Smooth muscle cell (in vitro differentiated cells): ENCODE measurements around the gene LGALS9. TPM values are rescaled to one million over a fixed set of nuclear protein-coding genes. Genes with fewer than 3 reads are reported as not detected.
A peak's percentile ranks its signal among the peaks of the same experiment; 100 is the strongest.
"Not testable (repeated sequence)": the region's sequence is repeated elsewhere in the genome, so short reads cannot be mapped to it uniquely, and the experiment has no call there.

Experiments
- DNase-seq: peaks from one replicate; lab custom pipeline; 2025; ENCODE audit not compliant: unreplicated experiment; lab: John Stamatoyannopoulos, UW
- H2AFZ ChIP-seq: fragments of 200-600 bp; sonication (generic); 2 replicates; pipeline ENCODE4 v1.6.0; 2016; ENCODE audit warnings: antibody characterized with exemption, low read depth, mild to moderate bottlenecking
- H3F3A ChIP-seq: fragments of 200-600 bp; sonication (generic); 2 replicates; pipeline ENCODE4 v1.6.0; 2017; ENCODE audit warnings: antibody characterized with exemption, low read depth
- H3K27ac ChIP-seq: fragments of 200-600 bp; sonication (generic); 2 replicates; pipeline ENCODE4 v1.5.1; 2016; ENCODE audit warnings: low read depth, mild to moderate bottlenecking
- H3K27me3 ChIP-seq: fragments of 200-600 bp; sonication (generic); 2 replicates; pipeline ENCODE4 v1.6.1; 2016; ENCODE audit warnings: low read depth, mild to moderate bottlenecking
- H3K36me3 ChIP-seq: fragments of 200-600 bp; sonication (generic); 2 replicates; pipeline ENCODE4 v1.5.1; 2016; ENCODE audit warnings: low read depth
- H3K4me1 ChIP-seq: fragments of 200-600 bp; sonication (generic); 2 replicates; pipeline ENCODE4 v1.5.1; 2016; ENCODE audit warnings: low read depth
- H3K4me2 ChIP-seq: fragments of 200-600 bp; sonication (generic); 2 replicates; pipeline ENCODE4 v1.6.0; 2016; ENCODE audit warnings: mild to moderate bottlenecking
- H3K4me3 ChIP-seq: fragments of 200-600 bp; sonication (generic); 2 replicates; pipeline ENCODE4 v1.5.1; 2016; ENCODE audit warnings: mild to moderate bottlenecking
- H3K79me2 ChIP-seq: fragments of 200-600 bp; sonication (generic); 2 replicates; pipeline ENCODE4 v1.6.0; 2016; ENCODE audit warnings: low read depth, mild to moderate bottlenecking
- H3K9ac ChIP-seq: fragments of 200-600 bp; sonication (generic); 2 replicates; pipeline ENCODE4 v1.6.0; 2016; ENCODE audit warnings: low read depth
- H3K9me3 ChIP-seq: fragments of 200-600 bp; sonication (generic); replicated peaks from 2 replicates; pipeline ENCODE4 v1.5.1; 2016; ENCODE audit warnings: low read depth
- H4K20me1 ChIP-seq: fragments of 200-600 bp; sonication (generic); 2 replicates; pipeline ENCODE4 v1.6.0; 2016; ENCODE audit warnings: low read depth
- CTCF ChIP-seq: fragments of 200-600 bp; sonication (generic); IDR thresholded peaks from 2 replicates; pipeline ENCODE4 v1.5.1; 2017; ENCODE audit warnings: borderline replicate concordance, mild to moderate bottlenecking, antibody characterized with exemption; ENCODE audit not compliant: insufficient read depth, poor library complexity, severe bottlenecking
- WGBS: methylation state at CpG from one replicate; pipeline ENCODE4 v1.1.7; 2016; ENCODE audit warnings: low lambda C conversion rate; 5-methylcytosine and 5-hydroxymethylcytosine counted together
- polyA plus RNA-seq: library from polyadenylated mRNA; unstranded; fragments of >200 nt; fragmentation: Nextera tagmentation; extraction: Ambion mirVana; gene quantifications from 2 replicates; pipeline ENCODE4 v1.2.1, GENCODE V29; 2016
- total RNA-seq: library from RNA; depleted of rRNA; stranded (reverse); fragments of >200 nt; gene quantifications from 2 replicates; pipeline ENCODE4 v1.2.3, GENCODE V29; 2014

The LGALS9 gene
- total and polyA plus RNA-seq, 2 experiments from 2014 or later = 5.8 to 9.7 TPM

- Histone ChIP-seq H3K27ac (no peak overlapping the region), H3K9me3 (no peaks in the 10 kb centered on the region), H3K36me3 (no peaks in the 10 kb centered on the region), H3K4me1 (no peaks in the 10 kb centered on the region), H3K4me3 (no peak overlapping the region), H3F3A (no peaks in the 10 kb centered on the region), H3K4me2 (no peak overlapping the region), H3K79me2 (no peaks in the 10 kb centered on the region), H2AFZ (no peak overlapping the region), H4K20me1 (no peaks in the 10 kb centered on the region), H3K27me3 (no peaks in the 10 kb centered on the region), H3K9ac (no peak overlapping the region)
- peak; percentile 82 for TF ChIP-seq CTCF
- WGBS = 60% methylated on average over 16 of the region's 16 CpGs
- peak; percentile 3 for DNase-seq
These were observed 20.7 kb downstream of the LGALS9 start for GRCh38 chr17:27651411-27652345.

- not testable (repeated sequence) for H3K27me3 ChIP-seq, H3F3A ChIP-seq, H3K4me1 ChIP-seq, H4K20me1 ChIP-seq, H3K79me2 ChIP-seq, H3K36me3 ChIP-seq, H3K4me3 ChIP-seq, H3K27ac ChIP-seq, DNase-seq, H3K9me3 ChIP-seq, H3K4me2 ChIP-seq, H3K9ac ChIP-seq, H2AFZ ChIP-seq
- 89% methylated on average over 9 of the region's 9 CpGs for WGBS
These were observed 22.5 kb downstream of the LGALS9 start for GRCh38 chr17:27653449-27653971.

- TF ChIP-seq CTCF = no peak
- Histone ChIP-seq H3K4me3 (no peak overlapping the region), H3K36me3 (no peaks in the 10 kb centered on the region), H3K79me2 (no peaks in the 10 kb centered on the region), H3K27me3 (no peaks in the 10 kb centered on the region), H3K9me3 (no peaks in the 10 kb centered on the region), H3K27ac (no peak overlapping the region), H3K4me1 (no peaks in the 10 kb centered on the region), H4K20me1 (no peaks in the 10 kb centered on the region), H3K9ac (no peak overlapping the region), H3F3A (no peaks in the 10 kb centered on the region), H2AFZ (no peak overlapping the region), H3K4me2 (no peak overlapping the region)
- no peak for DNase-seq
- 96% methylated on average over 15 of the region's 15 CpGs for WGBS
These were observed 23.1 kb downstream of the LGALS9 start for GRCh38 chr17:27654136-27654535.

GRCh38 chr17:27654654-27655524 is 23.9 kb downstream of the LGALS9 start:
- peak; percentile 35 for DNase-seq
- Histone ChIP-seq H3K79me2 (no peaks in the 10 kb centered on the region), H4K20me1 (no peaks in the 10 kb centered on the region), H2AFZ (no peak overlapping the region), H3K4me1 (no peaks in the 10 kb centered on the region), H3K4me3 (no peak overlapping the region), H3K27me3 (no peaks in the 10 kb centered on the region), H3K27ac (no peak overlapping the region), H3K36me3 (no peaks in the 10 kb centered on the region), H3K9me3 (no peaks in the 10 kb centered on the region), H3F3A (no peaks in the 10 kb centered on the region), H3K9ac (no peak overlapping the region), H3K4me2 (no peak overlapping the region)
- 46% methylated on average over 34 of the region's 34 CpGs for WGBS
- TF ChIP-seq CTCF = peak; percentile 89

GRCh38 chr17:27655525-27656111 is 24.6 kb downstream of the LGALS9 start:
- not testable (repeated sequence) for H3K36me3 ChIP-seq, H3K27me3 ChIP-seq, H3K4me1 ChIP-seq, H2AFZ ChIP-seq, H3K9me3 ChIP-seq, H3K4me2 ChIP-seq, H3F3A ChIP-seq, H3K9ac ChIP-seq, H4K20me1 ChIP-seq, H3K27ac ChIP-seq, DNase-seq, H3K4me3 ChIP-seq, H3K79me2 ChIP-seq
- WGBS = 93% methylated on average over 16 of the region's 16 CpGs
